Endothelial cell of umbilical vein (primary cell): ENCODE data around the gene UST. TPM values are rescaled to one million over a fixed set of nuclear protein-coding genes. Genes with fewer than 3 reads are reported as not detected.

ENCODE experiments used
- BruUV-seq: library from RNA; stranded (reverse); fragments of 400-500 nt; replicated peaks from 2 replicates; lab custom pipeline; 2021; lab: Mats Ljungman, UMichigan
- CTCF ChIA-PET: fragments of 300-600, 350-600 bp; sonication (Branson Sonifier 250); formaldehyde crosslinking; loops from one replicate; lab custom pipeline; 2021; ENCODE audit warnings: antibody characterized with exemption, inconsistent platforms; lab: Charles Lee
- POLR2A ChIA-PET: fragments of 300-600, 350-600 bp; sonication (Branson Sonifier 250); formaldehyde crosslinking; loops from one replicate; lab custom pipeline; 2021; ENCODE audit warnings: antibody characterized with exemption, inconsistent platforms; lab: Charles Lee
- DNase-seq: peaks from one replicate; pipeline ENCODE4 v3.0.0-alpha.2; 2011; ENCODE audit warnings: low read depth, low spot score
- FAIRE-seq: peaks from 2 replicates; lab custom pipeline; 2011; peaks lifted over from hg19 to GRCh38; lab: Jason Lieb, UNC
- H2AFZ ChIP-seq: 2 replicates; pipeline ENCODE4 v1.6.0; 2012; ENCODE audit warnings: low read depth, low read length, control low read depth, inconsistent platforms
- H3K27ac ChIP-seq: 2 replicates; pipeline ENCODE4 v1.5.1; 2011; ENCODE audit warnings: low read depth, mild to moderate bottlenecking, control low read depth, low read length, moderate library complexity; ENCODE audit not compliant: insufficient read depth
- H3K27me3 ChIP-seq, 2 experiments: 2 replicates each; pipeline versions ENCODE4 v1.6.0 to v1.6.1; 2011; ENCODE audit warnings: low read length in 2 of 2, mixed read lengths in 1 of 2; ENCODE audit not compliant: control insufficient read depth in 2 of 2, insufficient read depth in 2 of 2
- H3K36me3 ChIP-seq, 2 experiments: 2 replicates in 1 of 2; 3 replicates in 1 of 2; pipeline ENCODE4 v1.5.1; 2011; ENCODE audit warnings: low read length in 2 of 2, mild to moderate bottlenecking in 1 of 2, moderate library complexity in 1 of 2; ENCODE audit not compliant: control insufficient read depth in 2 of 2, insufficient read depth in 2 of 2; ENCODE audit errors: extremely low read depth in 1 of 2
- H3K4me1 ChIP-seq: 3 replicates; pipeline ENCODE4 v1.5.1; 2011; ENCODE audit warnings: mild to moderate bottlenecking, low read length; ENCODE audit not compliant: control insufficient read depth, insufficient read depth; ENCODE audit errors: extremely low read depth
- H3K4me2 ChIP-seq: 2 replicates; pipeline ENCODE4 v1.6.1; 2011; ENCODE audit warnings: low read length, control low read depth, mixed read lengths; ENCODE audit not compliant: insufficient read depth
- H3K4me3 ChIP-seq, 3 experiments: fragments of 200-600 bp in 1 of 3; sonication (generic), shearing (Covaris generic) in 1 of 3; replicated peaks in 1 of 3; 2 replicates each; pipeline ENCODE4 v1.5.1; 2011 to 2016; ENCODE audit warnings: control low read depth in 3 of 3, low read length in 3 of 3, mild to moderate bottlenecking in 2 of 3, inconsistent platforms in 1 of 3, low read depth in 1 of 3, moderate library complexity in 1 of 3; ENCODE audit not compliant: insufficient read depth in 1 of 3
- H3K79me2 ChIP-seq: 2 replicates; pipeline ENCODE4 v1.6.0; 2012; ENCODE audit warnings: low read length, inconsistent platforms; ENCODE audit not compliant: control insufficient read depth, insufficient read depth
- H3K9ac ChIP-seq: replicated peaks from 2 replicates; pipeline ENCODE3; 2011; ENCODE audit warnings: low read length, control low read depth; ENCODE audit not compliant: insufficient read depth; ENCODE audit errors: extremely low read depth
- H3K9me1 ChIP-seq: replicated peaks from 3 replicates; pipeline ENCODE4 v1.6.0; 2011; ENCODE audit warnings: mild to moderate bottlenecking, low read length; ENCODE audit not compliant: control insufficient read depth, insufficient read depth; ENCODE audit errors: extremely low read depth
- H3K9me3 ChIP-seq: replicated peaks from 2 replicates; pipeline ENCODE4 v1.5.1; 2012; ENCODE audit warnings: low read length, inconsistent platforms; ENCODE audit not compliant: control insufficient read depth, insufficient read depth
- H4K20me1 ChIP-seq: replicated peaks from 2 replicates; pipeline ENCODE3; 2011; ENCODE audit warnings: mild to moderate bottlenecking, low read length; ENCODE audit not compliant: control insufficient read depth, insufficient read depth; ENCODE audit errors: extremely low read depth
- CTCF ChIP-seq, 2 donors: IDR thresholded peaks; 1 replicate in 1 of 2; 2 replicates in 1 of 2; pipeline ENCODE4 v1.5.1; 2011; ENCODE audit warnings: low read length in 2 of 2, mild to moderate bottlenecking in 2 of 2, moderate library complexity in 2 of 2, control low read depth in 1 of 2, inconsistent platforms in 1 of 2, low read depth in 1 of 2; ENCODE audit not compliant: insufficient read depth in 1 of 2; ENCODE audit errors: extremely low read depth in 1 of 2
- EZH2 ChIP-seq: IDR thresholded peaks from 2 replicates; pipeline ENCODE4 v1.6.1; 2012; ENCODE audit warnings: borderline replicate concordance, low read depth, mild to moderate bottlenecking, moderate library complexity, low read length, inconsistent platforms; ENCODE audit not compliant: severe bottlenecking
- FOS ChIP-seq: IDR thresholded peaks from 2 replicates; pipeline ENCODE4 v1.6.1; 2011; ENCODE audit warnings: mild to moderate bottlenecking, low read length, moderate library complexity, borderline replicate concordance; ENCODE audit not compliant: insufficient read depth
- GATA2 ChIP-seq: IDR thresholded peaks from 2 replicates; pipeline ENCODE4 v1.7.0; 2011; ENCODE audit warnings: low read depth, mild to moderate bottlenecking, moderate library complexity, mixed read lengths, low read length; ENCODE audit not compliant: insufficient read length, insufficient read depth
- JUN ChIP-seq: IDR thresholded peaks from 2 replicates; pipeline ENCODE4 v1.6.1; 2011; ENCODE audit warnings: borderline replicate concordance, low read depth; ENCODE audit not compliant: insufficient read length, insufficient read depth
- MAX ChIP-seq: IDR thresholded peaks from 2 replicates; pipeline ENCODE4 v1.6.1; 2011; ENCODE audit not compliant: insufficient read depth, insufficient read length
- MYC ChIP-seq: IDR thresholded peaks from one replicate; pipeline ENCODE4 v1.6.1; 2011; ENCODE audit warnings: mild to moderate bottlenecking, low read depth, low read length
- POLR2A ChIP-seq: IDR thresholded peaks from 2 replicates; pipeline ENCODE4 v1.6.1; 2012; ENCODE audit warnings: low read depth, mild to moderate bottlenecking, control low read depth, low read length
- POLR2AphosphoS5 ChIP-seq: IDR thresholded peaks from 2 replicates; pipeline ENCODE4 v1.6.1; 2012; ENCODE audit warnings: low read depth, mild to moderate bottlenecking, control low read depth, low read length, moderate library complexity; ENCODE audit not compliant: insufficient read depth
- dilution Hi-C: fragments of 300-500 bp; cut with MboI; formaldehyde crosslinking; loops from one replicate; pipeline ENCODE4 v1.15.0; 2019; ENCODE audit warnings: low sequenced_read_pairs; ENCODE audit not compliant: extremely low pct_ligation_motif_present
- intact Hi-C: fragments of 100-400 bp; cut with micrococcal nuclease; formaldehyde crosslinking; loops from one replicate; pipeline ENCODE4 v1.10.0; 2022
- polyA plus RNA-seq, 4 experiments: library from polyadenylated mRNA; depleted of rRNA in 3 of 4; stranded (reverse) in 3 of 4; unstranded in 1 of 4; fragments of >200 nt; gene quantifications; 2 replicates each; pipeline versions ENCODE4 v1.2.1 to v1.2.3, GENCODE V29; 2011 to 2012; ENCODE audit warnings: missing spikeins in 1 of 4
- total RNA-seq: library from RNA; stranded (reverse); gene quantifications from 2 replicates; pipeline ENCODE4 v1.2.3, GENCODE V29; 2021

The UST gene
- total and polyA plus RNA-seq, 2 donors (not counting 3 experiments of a cell fraction or from before 2014, with no cell fraction given): 0.26 to 0.84 TPM

GRCh38 chr6:149114167-149114566 is 367.3 kb downstream of the UST start:
- Histone ChIP-seq H3K4me3 (no peak overlapping the region), H3K4me1 (no peaks in the 10 kb centered on the region), H3K9me3 (no peaks in the 10 kb centered on the region), H3K36me3 (no peaks in the 10 kb centered on the region), H2AFZ (no peak overlapping the region), H3K27ac (no peak overlapping the region), H3K9me1 (no peaks in the 10 kb centered on the region), H4K20me1 (no peaks in the 10 kb centered on the region), H3K4me2 (no peak overlapping the region), H3K79me2 (no peaks in the 10 kb centered on the region), H3K9ac (no peak overlapping the region), H3K27me3 (peaks cover 0 to 2% of the 10 kb centered on the region in 2 experiments)
- DNase-seq: no peak
- CTCF ChIA-PET: interaction anchor here (0.6 to 2.0 kb wide), 2 partner anchors 318 to 649 kb away, joined by 3 to 9 read pairs; no protein-coding TSS in a partner anchor
- intact Hi-C loops (no loop called here), dilution Hi-C loops (no loop called here)
- FAIRE-seq: no peak
- TF ChIP-seq GATA2: no peak
- no peak for TF ChIP-seq CTCF (IDR thresholded peaks at IDR 0.05; ENCODE audit: extremely low read depth in 1 of 2, insufficient read depth in 1 of 2, low read depth in 1 of 2, low read length in 2 of 2)
- TF ChIP-seq POLR2AphosphoS5: no peak
- TF ChIP-seq POLR2A: no peak
- TF ChIP-seq MYC: no peak
- TF ChIP-seq FOS: no peak
- no peak for TF ChIP-seq EZH2
- no peak for TF ChIP-seq MAX
- TF ChIP-seq JUN: no peak
- POLR2A ChIA-PET: no interaction called here
- BruUV-seq: no TSS peak
